ENCODE results near the gene CCDC122. TPM values are rescaled to one million over a fixed set of nuclear protein-coding genes. Genes with fewer than 3 reads are reported as not detected.

Gene CCDC122
- total and polyA plus RNA-seq, 2 donors (not counting 3 experiments of a cell fraction or from before 2014, with no cell fraction given): 0.57 to 7.5 TPM

DNA sequence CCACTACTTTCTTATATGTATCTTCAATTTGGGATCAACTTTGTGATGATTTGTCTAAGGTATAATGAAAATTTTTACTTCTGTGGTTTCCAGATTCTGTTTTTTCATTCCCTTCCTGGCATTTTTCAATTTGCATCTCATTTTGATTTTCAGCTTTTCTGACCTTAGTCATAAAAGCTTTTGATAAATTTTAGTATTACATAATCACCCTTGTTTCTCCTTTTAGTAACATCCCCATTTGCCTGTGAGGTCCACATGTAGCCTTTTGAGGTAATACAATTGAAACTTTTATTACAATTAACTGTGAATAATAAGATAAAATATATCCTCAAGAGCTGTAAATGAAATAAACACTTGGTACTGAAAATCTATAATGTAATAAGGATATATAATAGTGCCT, 31.3 kb upstream of the CCDC122 start:
- Histone ChIP-seq H3K9me1 (replicated peaks; ENCODE audit: control insufficient read depth, extremely low read depth, insufficient read depth, low read length) (no peaks in the 10 kb centered on the region), H3K79me2 (ENCODE audit: control insufficient read depth, insufficient read depth, low read length) (no peaks in the 10 kb centered on the region), H3K27me3 (ENCODE audit: control insufficient read depth in 2 of 2, insufficient read depth in 2 of 2, low read length in 2 of 2) (peaks cover 0 to 7% of the 10 kb centered on the region in 2 experiments), H2AFZ (ENCODE audit: low read depth, low read length) (no peak overlapping the region), H3K4me3 (replicated peaks in 1 of 3; ENCODE audit: insufficient read depth in 1 of 3, low read depth in 1 of 3, low read length in 3 of 3) (no peak overlapping the region), H3K36me3 (ENCODE audit: control insufficient read depth in 2 of 2, extremely low read depth in 1 of 2, insufficient read depth in 2 of 2, low read length in 2 of 2) (no peaks in the 10 kb centered on the region), H3K4me2 (ENCODE audit: insufficient read depth, low read length) (no peak overlapping the region), H3K27ac (ENCODE audit: insufficient read depth, low read depth, low read length) (no peak overlapping the region), H4K20me1 (replicated peaks; ENCODE audit: control insufficient read depth, extremely low read depth, insufficient read depth, low read length) (no peaks in the 10 kb centered on the region), H3K9ac (replicated peaks; ENCODE audit: extremely low read depth, insufficient read depth, low read length) (no peak overlapping the region), H3K9me3 (replicated peaks; ENCODE audit: control insufficient read depth, insufficient read depth, low read length) (no peaks in the 10 kb centered on the region), H3K4me1 (ENCODE audit: control insufficient read depth, extremely low read depth, insufficient read depth, low read length) (no peaks in the 10 kb centered on the region)
- dilution Hi-C loops (cut with MboI; ENCODE audit: extremely low pct_ligation_motif_present, low sequenced_read_pairs): loop anchor here (25.0 kb wide), 1 partner anchor 551 kb away; no protein-coding TSS in a partner anchor
- FAIRE-seq (no peak), DNase-seq (ENCODE audit: low read depth, low spot score) (no peak)
- ChIA-PET CTCF (interaction anchor here (1.0 to 5.0 kb wide), 7 partner anchors 11 to 562 kb away, joined by 3 to 46 read pairs (median 4); no protein-coding TSS in a partner anchor), POLR2A (interaction anchor here (1.0 kb wide), 1 partner anchor 526 kb away, joined by 3 read pairs; no protein-coding TSS in a partner anchor)
- TF ChIP-seq, protein P1, sequence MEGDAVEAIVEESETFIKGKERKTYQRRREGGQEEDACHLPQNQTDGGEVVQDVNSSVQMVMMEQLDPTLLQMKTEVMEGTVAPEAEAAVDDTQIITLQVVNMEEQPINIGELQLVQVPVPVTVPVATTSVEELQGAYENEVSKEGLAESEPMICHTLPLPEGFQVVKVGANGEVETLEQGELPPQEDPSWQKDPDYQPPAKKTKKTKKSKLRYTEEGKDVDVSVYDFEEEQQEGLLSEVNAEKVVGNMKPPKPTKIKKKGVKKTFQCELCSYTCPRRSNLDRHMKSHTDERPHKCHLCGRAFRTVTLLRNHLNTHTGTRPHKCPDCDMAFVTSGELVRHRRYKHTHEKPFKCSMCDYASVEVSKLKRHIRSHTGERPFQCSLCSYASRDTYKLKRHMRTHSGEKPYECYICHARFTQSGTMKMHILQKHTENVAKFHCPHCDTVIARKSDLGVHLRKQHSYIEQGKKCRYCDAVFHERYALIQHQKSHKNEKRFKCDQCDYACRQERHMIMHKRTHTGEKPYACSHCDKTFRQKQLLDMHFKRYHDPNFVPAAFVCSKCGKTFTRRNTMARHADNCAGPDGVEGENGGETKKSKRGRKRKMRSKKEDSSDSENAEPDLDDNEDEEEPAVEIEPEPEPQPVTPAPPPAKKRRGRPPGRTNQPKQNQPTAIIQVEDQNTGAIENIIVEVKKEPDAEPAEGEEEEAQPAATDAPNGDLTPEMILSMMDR (IDR thresholded peaks at IDR 0.05; ENCODE audit: extremely low read depth in 1 of 2, insufficient read depth in 1 of 2, low read depth in 1 of 2, low read length in 2 of 2): no peak
- TF ChIP-seq, protein P2, sequence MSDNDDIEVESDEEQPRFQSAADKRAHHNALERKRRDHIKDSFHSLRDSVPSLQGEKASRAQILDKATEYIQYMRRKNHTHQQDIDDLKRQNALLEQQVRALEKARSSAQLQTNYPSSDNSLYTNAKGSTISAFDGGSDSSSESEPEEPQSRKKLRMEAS (IDR thresholded peaks at IDR 0.05; ENCODE audit: insufficient read depth, insufficient read length): no peak
- TF ChIP-seq EZH2 (IDR thresholded peaks at IDR 0.05; ENCODE audit: borderline replicate concordance, low read depth, low read length, severe bottlenecking) (no peak), POLR2A (IDR thresholded peaks at IDR 0.05; ENCODE audit: low read depth, low read length) (no peak), GATA2 (IDR thresholded peaks at IDR 0.05; ENCODE audit: insufficient read depth, insufficient read length, low read depth, low read length) (no peak), FOS (IDR thresholded peaks at IDR 0.05; ENCODE audit: borderline replicate concordance, insufficient read depth, low read length) (no peak), POLR2AphosphoS5 (IDR thresholded peaks at IDR 0.05; ENCODE audit: insufficient read depth, low read depth, low read length) (no peak), JUN (IDR thresholded peaks at IDR 0.05; ENCODE audit: borderline replicate concordance, insufficient read depth, insufficient read length, low read depth) (no peak), MYC (IDR thresholded peaks at IDR 0.05; ENCODE audit: low read depth, low read length) (no peak)
- intact Hi-C loops (cut with micrococcal nuclease): no loop called here
- BruUV-seq (replicated peaks): no TSS peak

All from endothelial cell of umbilical vein (primary cell).